Measurements from ENCODE around the gene SELENOT. TPM values are rescaled to one million over a fixed set of nuclear protein-coding genes. Genes with fewer than 3 reads are reported as not detected.

The SELENOT gene
- total RNA-seq, 4 donors from 2014 or later, result 32.0 to 105 (median 102) TPM

DNA sequence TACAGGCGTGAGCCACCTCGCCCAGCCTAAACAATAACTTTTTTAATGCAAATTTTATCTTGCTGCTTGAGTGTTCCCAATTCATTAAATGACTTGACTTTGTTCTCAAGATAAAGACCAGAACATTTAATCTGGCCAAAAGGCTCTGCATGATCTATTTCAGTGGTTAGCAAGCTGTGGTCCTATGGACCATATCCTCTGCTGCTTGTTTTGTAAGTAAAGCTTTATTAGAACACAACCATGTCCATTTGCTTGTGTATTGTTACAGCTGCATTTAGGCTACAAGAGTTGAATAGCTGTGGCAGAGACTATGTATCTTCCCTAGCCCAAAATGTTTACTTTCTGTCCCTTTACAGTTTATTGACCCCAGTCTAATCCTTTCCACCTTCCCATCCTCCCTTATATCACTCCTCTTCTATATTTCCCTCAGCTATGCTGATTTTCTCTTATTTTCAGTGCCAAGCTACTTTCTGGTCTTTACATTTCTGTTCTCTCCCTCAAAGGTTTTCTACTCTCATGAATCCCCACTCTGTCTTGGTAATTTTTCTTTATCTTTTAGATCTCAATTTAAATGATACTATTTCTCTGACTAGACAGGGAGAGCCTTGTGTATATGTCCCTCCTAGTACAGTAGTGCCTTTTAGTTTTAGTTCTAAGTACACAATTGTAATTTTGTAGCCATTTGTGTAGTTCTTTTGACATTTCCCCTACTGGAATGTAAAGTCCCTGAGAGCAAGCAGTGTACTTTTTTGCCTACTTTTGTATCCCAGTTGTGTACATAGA lies 23.2 kb downstream of the SELENOT start:
- no peaks in the 10 kb centered on the region for H3K27me3 ChIP-seq
- no peak overlapping the region for H3K27ac ChIP-seq
- no peak for TF ChIP-seq POLR2A (IDR thresholded peaks at IDR 0.05)
- TF ChIP-seq, protein P1, sequence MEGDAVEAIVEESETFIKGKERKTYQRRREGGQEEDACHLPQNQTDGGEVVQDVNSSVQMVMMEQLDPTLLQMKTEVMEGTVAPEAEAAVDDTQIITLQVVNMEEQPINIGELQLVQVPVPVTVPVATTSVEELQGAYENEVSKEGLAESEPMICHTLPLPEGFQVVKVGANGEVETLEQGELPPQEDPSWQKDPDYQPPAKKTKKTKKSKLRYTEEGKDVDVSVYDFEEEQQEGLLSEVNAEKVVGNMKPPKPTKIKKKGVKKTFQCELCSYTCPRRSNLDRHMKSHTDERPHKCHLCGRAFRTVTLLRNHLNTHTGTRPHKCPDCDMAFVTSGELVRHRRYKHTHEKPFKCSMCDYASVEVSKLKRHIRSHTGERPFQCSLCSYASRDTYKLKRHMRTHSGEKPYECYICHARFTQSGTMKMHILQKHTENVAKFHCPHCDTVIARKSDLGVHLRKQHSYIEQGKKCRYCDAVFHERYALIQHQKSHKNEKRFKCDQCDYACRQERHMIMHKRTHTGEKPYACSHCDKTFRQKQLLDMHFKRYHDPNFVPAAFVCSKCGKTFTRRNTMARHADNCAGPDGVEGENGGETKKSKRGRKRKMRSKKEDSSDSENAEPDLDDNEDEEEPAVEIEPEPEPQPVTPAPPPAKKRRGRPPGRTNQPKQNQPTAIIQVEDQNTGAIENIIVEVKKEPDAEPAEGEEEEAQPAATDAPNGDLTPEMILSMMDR (IDR thresholded peaks at IDR 0.05), result no peak
- peaks cover 0 to under 1% (median 0%) of the 10 kb centered on the region in 3 donors for H3K4me1 ChIP-seq
- H3K4me3 ChIP-seq, result no peak overlapping the region
- peaks cover 0 to 78% (median 5%) of the 10 kb centered on the region in 3 donors for H3K36me3 ChIP-seq
- intact Hi-C loops (cut with DNase I), result no loop called here
- DNase-seq, result no peak
- 91 to 96% methylated on average over 2 of the region's 2 CpGs for WGBS, 2 donors
- no peaks in the 10 kb centered on the region for H3K9me3 ChIP-seq

DNA sequence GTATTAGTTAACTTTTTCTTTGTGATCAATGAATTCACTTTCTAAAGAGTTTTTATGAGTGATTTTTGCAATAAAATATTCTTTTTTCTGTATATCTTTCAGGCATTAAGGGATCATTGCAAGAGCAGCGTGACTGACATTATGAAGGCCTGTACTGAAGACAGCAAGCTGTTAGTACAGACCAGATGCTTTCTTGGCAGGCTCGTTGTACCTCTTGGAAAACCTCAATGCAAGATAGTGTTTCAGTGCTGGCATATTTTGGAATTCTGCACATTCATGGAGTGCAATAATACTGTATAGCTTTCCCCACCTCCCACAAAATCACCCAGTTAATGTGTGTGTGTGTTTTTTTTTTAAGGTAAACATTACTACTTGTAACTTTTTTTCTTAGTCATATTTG lies 24.4 kb downstream of the SELENOT start:
- no peak for DNase-seq
- intact Hi-C loops (cut with DNase I), result no loop called here
- no peak for TF ChIP-seq POLR2A (IDR thresholded peaks at IDR 0.05)
- TF ChIP-seq, protein P1 (IDR thresholded peaks at IDR 0.05), result no peak
- Histone ChIP-seq H3K27me3 (no peaks in the 10 kb centered on the region), H3K36me3 (peaks cover 0 to 82% (median 5%) of the 10 kb centered on the region in 3 donors), H3K4me1 (no peaks in the 10 kb centered on the region), H3K9me3 (no peaks in the 10 kb centered on the region), H3K27ac (no peak overlapping the region), H3K4me3 (no peak overlapping the region)
- 68 to 75% methylated on average over 2 of the region's 2 CpGs for WGBS, 2 donors

DNA sequence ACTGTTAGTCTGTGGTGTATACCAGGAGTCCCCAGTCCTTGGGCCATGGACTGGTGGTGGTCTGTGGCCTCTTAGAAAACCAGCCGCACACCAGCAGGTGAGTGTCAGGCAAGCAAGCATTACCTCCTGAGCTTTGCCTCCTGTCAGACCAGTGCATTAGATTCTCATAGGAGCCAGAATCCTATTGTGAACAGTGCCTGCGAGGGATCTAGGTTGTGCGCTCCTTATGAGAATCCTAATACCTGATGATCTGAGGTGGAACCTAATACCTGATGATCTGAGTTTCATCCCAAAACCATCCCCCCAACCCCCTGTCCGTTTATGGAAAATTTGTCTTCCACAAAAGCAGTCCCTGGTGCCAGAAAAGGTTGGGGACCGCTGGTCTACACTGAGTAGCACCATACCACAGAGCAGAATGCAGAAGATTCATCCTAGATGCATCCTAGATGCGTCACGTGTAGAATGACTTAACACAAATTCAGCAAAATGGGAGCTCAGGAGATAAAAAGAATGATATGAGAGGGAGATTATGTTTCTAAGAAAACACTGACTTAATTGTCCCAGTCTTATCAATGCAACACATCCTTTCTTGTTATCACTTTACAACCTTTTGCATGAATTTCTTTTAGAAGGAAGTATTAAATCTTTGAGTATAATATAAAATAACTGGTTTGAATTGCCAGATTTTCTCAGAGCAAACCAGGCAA lies 28.5 kb downstream of the SELENOT start:
- intact Hi-C loops (cut with DNase I), result no loop called here
- no peak for DNase-seq
- peaks cover 0 to 4% (median 0%) of the 10 kb centered on the region in 3 donors for H3K4me1 ChIP-seq
- H3K9me3 ChIP-seq, result no peaks in the 10 kb centered on the region
- no peaks in the 10 kb centered on the region for H3K27me3 ChIP-seq
- H3K36me3 ChIP-seq, result peaks cover 0 to 49% (median 5%) of the 10 kb centered on the region in 3 donors
- 92 to 94% methylated on average over 7 of the region's 7 CpGs for WGBS, 2 donors
- H3K27ac ChIP-seq, result no peak overlapping the region
- TF ChIP-seq, protein P1 (IDR thresholded peaks at IDR 0.05), result no peak
- no peak for TF ChIP-seq POLR2A (IDR thresholded peaks at IDR 0.05)
- no peak overlapping the region for H3K4me3 ChIP-seq

DNA sequence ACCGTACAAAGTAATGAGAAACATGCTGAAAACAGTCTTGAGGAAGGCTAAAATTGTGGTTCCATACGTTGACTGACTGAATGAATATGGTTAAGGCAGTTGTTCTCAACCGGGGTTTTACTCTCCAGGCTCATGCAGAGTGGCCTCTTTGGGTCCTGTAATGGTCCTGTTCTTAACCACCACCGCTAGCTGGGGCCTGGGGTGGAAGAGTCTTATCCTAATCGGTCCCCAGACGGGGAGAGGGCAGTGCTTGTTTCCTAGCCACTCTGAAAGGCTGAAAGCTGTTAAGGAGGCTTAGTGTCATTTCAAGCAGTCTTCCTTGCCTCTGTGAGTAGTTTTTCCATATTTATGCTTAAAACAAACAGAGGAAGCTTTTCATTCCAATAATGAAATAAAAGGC lies 32.0 kb downstream of the SELENOT start:
- H3K4me1 ChIP-seq, result peaks cover 0 to 4% (median 0%) of the 10 kb centered on the region in 3 donors
- peak overlapping the region in 1 of 4 donors; percentile 16 for H3K27ac ChIP-seq
- H3K27me3 ChIP-seq, result no peaks in the 10 kb centered on the region
- TF ChIP-seq POLR2A (IDR thresholded peaks at IDR 0.05), result no peak
- TF ChIP-seq, protein P1 (IDR thresholded peaks at IDR 0.05), result no peak
- intact Hi-C loops (cut with DNase I), result no loop called here
- H3K9me3 ChIP-seq, result no peaks in the 10 kb centered on the region
- H3K36me3 ChIP-seq, result peaks cover 0 to 16% (median 5%) of the 10 kb centered on the region in 3 donors
- no peak for DNase-seq
- 52 to 63% methylated on average over 3 to 5 of the region's 6 CpGs for WGBS, 2 donors
- no peak overlapping the region for H3K4me3 ChIP-seq

DNA sequence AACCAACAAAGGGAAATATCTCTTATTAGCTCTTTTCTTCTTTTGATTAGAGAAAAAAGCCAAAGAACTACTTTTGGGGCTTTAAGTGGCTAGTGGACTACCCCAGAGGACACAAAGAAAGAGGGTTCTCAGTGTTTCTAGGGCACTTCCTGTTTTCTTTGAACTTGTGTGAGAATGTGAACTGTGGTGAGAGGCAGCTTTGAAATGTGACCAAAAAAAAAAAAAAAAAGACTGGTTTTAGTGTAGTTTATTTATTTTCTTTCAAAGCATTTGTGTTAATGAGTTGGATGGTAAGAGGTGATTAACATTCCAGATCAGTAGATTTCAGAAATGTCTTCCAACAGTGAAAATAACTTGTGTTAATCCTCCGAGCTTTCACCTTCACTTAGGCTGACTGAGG lies 32.4 kb downstream of the SELENOT start:
- TF ChIP-seq POLR2A (IDR thresholded peaks at IDR 0.05), result no peak
- TF ChIP-seq, protein P1 (IDR thresholded peaks at IDR 0.05), result no peak
- 65 to 85% methylated on average over 1 of the region's 1 CpG for WGBS, 2 donors
- DNase-seq, result no peak

More for the DNA sequence above, 32.4 kb downstream of the SELENOT start:
- H3K9me3 ChIP-seq, result no peaks in the 10 kb centered on the region
- H3K27ac ChIP-seq, result peak overlapping the region in 2 of 4 donors; percentile 13 to 16
- H3K4me1 ChIP-seq, result peaks cover 0 to 4% (median 0%) of the 10 kb centered on the region in 3 donors
- H3K36me3 ChIP-seq, result peaks cover 0 to 12% (median 3%) of the 10 kb centered on the region in 3 donors
- intact Hi-C loops (cut with DNase I), result no loop called here
- no peaks in the 10 kb centered on the region for H3K27me3 ChIP-seq
- H3K4me3 ChIP-seq, result no peak overlapping the region
